HepG2 (cell line): Measurements from ENCODE around the gene GASK1A. TPM values are rescaled to one million over a fixed set of nuclear protein-coding genes. Genes with fewer than 3 reads are reported as not detected.
A peak's percentile ranks its signal among the peaks of the same experiment; 100 is the strongest.

ENCODE experiments used
- ADNP ChIP-seq: sonication (generic); formaldehyde crosslinking; IDR thresholded peaks from 2 replicates; pipeline ENCODE4 v1.4.0; 2020; ENCODE audit warnings: missing genetic modification reagents
- GATAD1 ChIP-seq: IDR thresholded peaks from 2 replicates; pipeline ENCODE4 v1.6.1; 2016; ENCODE audit warnings: missing genetic modification reagents, missing compliant biosample characterization
- KIAA2018 ChIP-seq: sonication (generic); formaldehyde crosslinking; IDR thresholded peaks from 2 replicates; pipeline ENCODE4 v1.5.0; 2020; ENCODE audit warnings: mild to moderate bottlenecking, missing genetic modification reagents, borderline replicate concordance
- MAF1 ChIP-seq: sonication (generic); formaldehyde crosslinking; IDR thresholded peaks from 2 replicates; pipeline ENCODE4 v1.5.0; 2020; ENCODE audit warnings: missing genetic modification reagents, borderline replicate concordance
- MXD3 ChIP-seq: IDR thresholded peaks from 2 replicates; pipeline ENCODE4 v1.6.1; 2016; ENCODE audit warnings: mild to moderate bottlenecking, missing biosample characterization, missing genetic modification reagents
- MYPOP ChIP-seq: sonication (generic); formaldehyde crosslinking; IDR thresholded peaks from 2 replicates; pipeline ENCODE4 v1.8.1; 2023; ENCODE audit warnings: mild to moderate bottlenecking, moderate library complexity, missing genetic modification reagents
- PLRG1 ChIP-seq: fragments of 450-650 bp; conservative IDR thresholded peaks from 2 replicates; pipeline ENCODE4 v1.6.1; 2016
- SIX4 ChIP-seq: sonication (generic); formaldehyde crosslinking; IDR thresholded peaks from 2 replicates; pipeline ENCODE4 v1.4.0; 2020; ENCODE audit warnings: missing genetic modification reagents
- SRSF1 ChIP-seq: fragments of 200-400 bp; formaldehyde crosslinking; optimal IDR thresholded peaks from 2 replicates; pipeline ENCODE3; 2017; ENCODE audit warnings: mild to moderate bottlenecking, low read depth, low read length, moderate library complexity
- ZBTB3 ChIP-seq: sonication (generic); formaldehyde crosslinking; IDR thresholded peaks from 2 replicates; pipeline ENCODE4 v1.4.0; 2020; ENCODE audit warnings: low read depth, mild to moderate bottlenecking, moderate library complexity, missing genetic modification reagents, borderline replicate concordance
- ZFY ChIP-seq: sonication (generic); formaldehyde crosslinking; IDR thresholded peaks from 2 replicates; pipeline ENCODE4 v1.4.0; 2020; ENCODE audit warnings: missing genetic modification reagents
- ZNF207 ChIP-seq: fragments of 450-650 bp; IDR thresholded peaks from 2 replicates; pipeline ENCODE4 v1.6.1; 2016; ENCODE audit warnings: antibody characterized with exemption, borderline replicate concordance
- ZNF24 ChIP-seq: fragments of 450-650 bp; IDR thresholded peaks from 2 replicates; pipeline ENCODE4 v1.6.1; 2017; ENCODE audit warnings: antibody characterized with exemption, mild to moderate bottlenecking
- ZNF510 ChIP-seq: sonication (generic); formaldehyde crosslinking; IDR thresholded peaks from 2 replicates; pipeline ENCODE4 v1.4.0; 2020; ENCODE audit warnings: low read depth, mild to moderate bottlenecking, missing genetic modification reagents
- polyA plus RNA-seq, 8 experiments: library from polyadenylated mRNA; depleted of rRNA in 3 of 8; stranded (reverse) in 7 of 8; unstranded in 1 of 8; fragments of >200 nt; fragmentation: Illumina TruSeq in 4 of 8; extraction: Trizol in 4 of 8; gene quantifications; 2 replicates each; pipeline versions ENCODE4 v1.2.1 to v1.2.3, GENCODE V29; 2011 to 2016; ENCODE audit warnings: low read depth in 4 of 8, missing spikeins in 1 of 8, mixed read lengths in 1 of 8; ENCODE audit not compliant: insufficient read depth in 1 of 8
- total RNA-seq, 5 experiments: library from RNA; depleted of rRNA; stranded (reverse); fragments of >200 nt; fragmentation: Illumina TruSeq; extraction: Trizol; gene quantifications; 2 replicates each; pipeline ENCODE4 v1.2.3, GENCODE V29; 2016; ENCODE audit warnings: low read depth in 1 of 5
- TF ChIP-seq, protein P1 (sequence below): sonication (generic); formaldehyde crosslinking; IDR thresholded peaks from 2 replicates; pipeline ENCODE4 v1.4.0; 2020; ENCODE audit warnings: missing genetic modification reagents, borderline replicate concordance

Gene GASK1A
- total and polyA plus RNA-seq, 2 of the 13 experiments (the other 11 are each of a cell fraction or from before 2014, with no cell fraction given), result not detected

- TF ChIP-seq KIAA2018 (CRISPR knock-in tag) (no peak), MYPOP (peak; percentile 74), ZBTB3 (CRISPR knock-in tag) (no peak), MXD3 (CRISPR knock-in tag) (peak; percentile 30; the same call in 1 of the 2 replicates), ZNF24 (peak; percentile 20; the same call in 1 of the 2 replicates), SIX4 (CRISPR knock-in tag) (no peak), ZNF510 (CRISPR knock-in tag) (no peak; the same call in 1 of the 2 replicates), MAF1 (CRISPR knock-in tag) (no peak), ZNF207 (no peak), SRSF1 (peak; percentile 43), ZFY (CRISPR knock-in tag) (peak; percentile 83), ADNP (CRISPR knock-in tag) (no peak), GATAD1 (0 out of 2 replicates have a peak, but pooled peaks have one; percentile 35), PLRG1 (no peak)
- TF ChIP-seq, protein P1, sequence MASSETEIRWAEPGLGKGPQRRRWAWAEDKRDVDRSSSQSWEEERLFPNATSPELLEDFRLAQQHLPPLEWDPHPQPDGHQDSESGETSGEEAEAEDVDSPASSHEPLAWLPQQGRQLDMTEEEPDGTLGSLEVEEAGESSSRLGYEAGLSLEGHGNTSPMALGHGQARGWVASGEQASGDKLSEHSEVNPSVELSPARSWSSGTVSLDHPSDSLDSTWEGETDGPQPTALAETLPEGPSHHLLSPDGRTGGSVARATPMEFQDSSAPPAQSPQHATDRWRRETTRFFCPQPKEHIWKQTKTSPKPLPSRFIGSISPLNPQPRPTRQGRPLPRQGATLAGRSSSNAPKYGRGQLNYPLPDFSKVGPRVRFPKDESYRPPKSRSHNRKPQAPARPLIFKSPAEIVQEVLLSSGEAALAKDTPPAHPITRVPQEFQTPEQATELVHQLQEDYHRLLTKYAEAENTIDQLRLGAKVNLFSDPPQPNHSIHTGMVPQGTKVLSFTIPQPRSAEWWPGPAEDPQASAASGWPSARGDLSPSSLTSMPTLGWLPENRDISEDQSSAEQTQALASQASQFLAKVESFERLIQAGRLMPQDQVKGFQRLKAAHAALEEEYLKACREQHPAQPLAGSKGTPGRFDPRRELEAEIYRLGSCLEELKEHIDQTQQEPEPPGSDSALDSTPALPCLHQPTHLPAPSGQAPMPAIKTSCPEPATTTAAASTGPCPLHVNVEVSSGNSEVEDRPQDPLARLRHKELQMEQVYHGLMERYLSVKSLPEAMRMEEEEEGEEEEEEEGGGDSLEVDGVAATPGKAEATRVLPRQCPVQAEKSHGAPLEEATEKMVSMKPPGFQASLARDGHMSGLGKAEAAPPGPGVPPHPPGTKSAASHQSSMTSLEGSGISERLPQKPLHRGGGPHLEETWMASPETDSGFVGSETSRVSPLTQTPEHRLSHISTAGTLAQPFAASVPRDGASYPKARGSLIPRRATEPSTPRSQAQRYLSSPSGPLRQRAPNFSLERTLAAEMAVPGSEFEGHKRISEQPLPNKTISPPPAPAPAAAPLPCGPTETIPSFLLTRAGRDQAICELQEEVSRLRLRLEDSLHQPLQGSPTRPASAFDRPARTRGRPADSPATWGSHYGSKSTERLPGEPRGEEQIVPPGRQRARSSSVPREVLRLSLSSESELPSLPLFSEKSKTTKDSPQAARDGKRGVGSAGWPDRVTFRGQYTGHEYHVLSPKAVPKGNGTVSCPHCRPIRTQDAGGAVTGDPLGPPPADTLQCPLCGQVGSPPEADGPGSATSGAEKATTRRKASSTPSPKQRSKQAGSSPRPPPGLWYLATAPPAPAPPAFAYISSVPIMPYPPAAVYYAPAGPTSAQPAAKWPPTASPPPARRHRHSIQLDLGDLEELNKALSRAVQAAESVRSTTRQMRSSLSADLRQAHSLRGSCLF (CRISPR knock-in tag), result 0 out of 2 replicates have a peak, but pooled peaks have one; percentile 46
These were observed 126.6 kb downstream of the GASK1A start, which contains the start of gene POMGNT2 (continued) for GRCh38 chr3:43105596-43106292.
